K562 (cell line): ENCODE data around the gene HNRNPH3. TPM values are rescaled to one million over a fixed set of nuclear protein-coding genes. Genes with fewer than 3 reads are reported as not detected.

Experiments used
- CC2D1A ChIP-seq: fragments of 450-650 bp; IDR thresholded peaks from 2 replicates; pipeline ENCODE4 v1.6.1; 2017; ENCODE audit warnings: mild to moderate bottlenecking
- GATAD2A ChIP-seq: fragments of 450-650 bp; IDR thresholded peaks from 2 replicates; pipeline ENCODE4 v1.6.1; 2017
- HDGF ChIP-seq: fragments of 450-650 bp; IDR thresholded peaks from 2 replicates; pipeline ENCODE4 v1.6.1; 2016
- ILF3 ChIP-seq: fragments of 450-650 bp; IDR thresholded peaks from 2 replicates; pipeline ENCODE4 v1.6.1; 2018; ENCODE audit warnings: antibody characterized with exemption, mild to moderate bottlenecking, moderate library complexity, borderline replicate concordance
- KAT2B ChIP-seq: IDR thresholded peaks from one replicate; pipeline ENCODE4 v1.6.1; 2012; ENCODE audit warnings: low read depth, mild to moderate bottlenecking, control low read depth, inconsistent platforms, low read length, moderate library complexity
- NFE2 ChIP-seq: IDR thresholded peaks from 2 replicates; pipeline ENCODE4 v1.6.1; 2014; ENCODE audit warnings: antibody characterized with exemption, low read depth
- NFXL1 ChIP-seq: fragments of 450-650 bp; formaldehyde crosslinking; IDR thresholded peaks from 2 replicates; pipeline ENCODE4 v1.4.0; 2021; ENCODE audit warnings: mild to moderate bottlenecking
- OTX1 ChIP-seq: fragments of 450-650 bp; formaldehyde crosslinking; IDR thresholded peaks from 2 replicates; pipeline ENCODE4 v1.4.0; 2022; ENCODE audit warnings: mild to moderate bottlenecking
- PHF8 ChIP-seq: fragments of 200-600 bp; sonication (generic); IDR thresholded peaks from 2 replicates; pipeline ENCODE4 v1.6.1; 2012; ENCODE audit warnings: mixed run types, mild to moderate bottlenecking, inconsistent platforms, low read length, moderate library complexity, borderline replicate concordance
- SREBF1 ChIP-seq: fragments of 150-350 bp; IDR thresholded peaks from 2 replicates; pipeline ENCODE4 v1.6.1; 2014; ENCODE audit warnings: antibody characterized with exemption, low read depth, low read length, borderline replicate concordance
- SRSF7 ChIP-seq: fragments of 200-400 bp; formaldehyde crosslinking; optimal IDR thresholded peaks from 2 replicates; pipeline ENCODE3; 2017; ENCODE audit warnings: mild to moderate bottlenecking, low read depth, low read length
- SUPT5H ChIP-seq: fragments of 450-650 bp; IDR thresholded peaks from 2 replicates; pipeline ENCODE4 v1.6.1; 2016
- TBP ChIP-seq: optimal IDR thresholded peaks from 2 replicates; pipeline ENCODE3; 2011; ENCODE audit warnings: low read depth, low read length, improper control_type of control experiment
- ZFP36 ChIP-seq: fragments of 150-350 bp; IDR thresholded peaks from 2 replicates; pipeline ENCODE4 v1.6.1; 2018; ENCODE audit warnings: low read length, low read depth; ENCODE audit not compliant: partially characterized antibody
- ZNF12 ChIP-seq: sonication (generic); formaldehyde crosslinking; IDR thresholded peaks from 2 replicates; pipeline ENCODE4 v1.4.0; 2020; ENCODE audit warnings: mild to moderate bottlenecking, missing genetic modification reagents
- ZNF217 ChIP-seq: sonication (generic); formaldehyde crosslinking; IDR thresholded peaks from 2 replicates; pipeline ENCODE4 v1.8.0; 2022; ENCODE audit warnings: mild to moderate bottlenecking, missing genetic modification reagents
- ZNF311 ChIP-seq: fragments of 250-450 bp; sonication (Bioruptor Pico); IDR thresholded peaks from 2 replicates; pipeline ENCODE4 v1.4.0; 2020; ENCODE audit warnings: mild to moderate bottlenecking, moderate library complexity
- ZNF764 ChIP-seq: fragments of 250-450 bp; sonication (Bioruptor Pico); IDR thresholded peaks from 2 replicates; pipeline ENCODE4 v1.4.0; 2020; ENCODE audit warnings: low read depth, mild to moderate bottlenecking, moderate library complexity
- polyA plus RNA-seq, 8 experiments: library from polyadenylated mRNA; depleted of rRNA in 4 of 8; stranded (reverse) in 5 of 8; unstranded in 3 of 8; fragments of >200 nt; fragmentation: Nextera tagmentation in 2 of 8; fragmentation: Illumina TruSeq in 1 of 8; extraction: Ambion mirVana in 2 of 8; extraction: Trizol in 1 of 8; gene quantifications; 2 replicates each; pipeline versions ENCODE4 v1.2.1 to v1.2.3, GENCODE V29; 2011 to 2014; ENCODE audit warnings: inconsistent platforms in 1 of 8, missing spikeins in 1 of 8
- total RNA-seq, 7 experiments: library from RNA; depleted of rRNA in 6 of 7; stranded (reverse); fragments of >200 nt in 6 of 7; fragmentation: Illumina TruSeq in 2 of 7; extraction: Trizol in 2 of 7; gene quantifications; 2 replicates each; pipeline versions ENCODE4 v1.2.1 to v1.2.3, GENCODE V29; 2011 to 2021; ENCODE audit warnings: low replicate concordance in 1 of 7
- TF ChIP-seq, protein P1 (sequence below): fragments of 450-650 bp; conservative IDR thresholded peaks from 2 replicates; pipeline ENCODE4 v1.6.1; 2016; ENCODE audit warnings: missing genetic modification characterization, low read depth, mild to moderate bottlenecking, control low read depth, missing compliant biosample characterization
- TF ChIP-seq, protein P2 (sequence below): sonication (generic); formaldehyde crosslinking; IDR thresholded peaks from 2 replicates; pipeline ENCODE4 v1.8.0; 2022; ENCODE audit warnings: missing genetic modification reagents, mild to moderate bottlenecking, moderate library complexity, borderline replicate concordance
- TF ChIP-seq, protein P3 (sequence below), 2 experiments: fragments of 450-650 bp in 1 of 2; IDR thresholded peaks; 2 replicates each; pipeline ENCODE4 v1.6.1; 2011 to 2017; ENCODE audit warnings: low read depth in 2 of 2, antibody characterized with exemption in 1 of 2, borderline replicate concordance in 1 of 2, low read length in 1 of 2, mild to moderate bottlenecking in 1 of 2, mixed read lengths in 1 of 2; ENCODE audit not compliant: control insufficient read depth in 1 of 2
- TF ChIP-seq, protein P4 (sequence below): fragments of 250-450 bp; sonication (Bioruptor Pico); IDR thresholded peaks from 2 replicates; pipeline ENCODE4 v1.5.1; 2021; ENCODE audit warnings: mild to moderate bottlenecking

HNRNPH3 gene
- total and polyA plus RNA-seq, 9 of the 15 experiments (the other 6 are each of a cell fraction or from before 2014, with no cell fraction given), result 52.8 to 562 (median 152) TPM

DNA sequence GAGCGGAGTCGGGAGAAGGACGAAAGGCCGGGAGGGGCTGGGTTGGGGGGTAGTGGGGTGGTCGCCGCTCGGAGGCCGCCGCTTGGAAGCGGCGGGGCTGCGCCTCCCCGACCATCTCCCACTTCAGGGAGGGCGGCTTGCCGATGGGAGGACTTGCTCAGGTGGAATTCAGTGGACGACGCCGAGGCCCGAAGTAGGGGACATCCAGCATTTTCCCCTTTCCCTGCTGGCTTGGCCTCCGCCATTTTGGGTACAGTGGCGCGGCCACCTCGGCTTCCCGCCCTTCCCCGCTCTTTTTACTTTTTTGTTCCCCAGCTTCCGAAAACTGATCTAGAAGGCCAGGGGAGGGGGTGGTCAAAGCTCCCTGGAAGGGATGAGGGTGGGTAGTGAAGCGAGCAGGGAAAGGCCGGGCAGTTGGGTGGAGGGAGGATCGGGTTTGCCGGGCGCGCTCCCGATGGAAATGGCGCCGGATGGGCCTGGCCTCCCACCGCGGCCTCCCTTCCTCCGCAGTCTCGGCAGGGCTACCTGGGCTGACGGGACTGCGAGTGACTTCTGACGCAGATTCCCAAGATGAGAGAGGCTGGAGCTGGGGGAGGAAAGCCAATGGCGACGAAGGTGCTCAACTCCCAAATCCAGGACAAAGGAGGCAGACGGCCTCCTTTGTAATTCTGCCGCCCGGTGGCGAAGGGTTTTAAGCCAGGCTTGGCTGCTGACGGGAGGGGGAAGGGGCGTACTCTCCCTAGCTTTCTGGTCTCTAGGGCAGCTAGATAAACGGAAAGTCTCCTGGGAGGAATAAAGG is 594 bp downstream of the HNRNPH3 start, which contains the start of gene PBLD (continued):
- TF ChIP-seq, protein P1, sequence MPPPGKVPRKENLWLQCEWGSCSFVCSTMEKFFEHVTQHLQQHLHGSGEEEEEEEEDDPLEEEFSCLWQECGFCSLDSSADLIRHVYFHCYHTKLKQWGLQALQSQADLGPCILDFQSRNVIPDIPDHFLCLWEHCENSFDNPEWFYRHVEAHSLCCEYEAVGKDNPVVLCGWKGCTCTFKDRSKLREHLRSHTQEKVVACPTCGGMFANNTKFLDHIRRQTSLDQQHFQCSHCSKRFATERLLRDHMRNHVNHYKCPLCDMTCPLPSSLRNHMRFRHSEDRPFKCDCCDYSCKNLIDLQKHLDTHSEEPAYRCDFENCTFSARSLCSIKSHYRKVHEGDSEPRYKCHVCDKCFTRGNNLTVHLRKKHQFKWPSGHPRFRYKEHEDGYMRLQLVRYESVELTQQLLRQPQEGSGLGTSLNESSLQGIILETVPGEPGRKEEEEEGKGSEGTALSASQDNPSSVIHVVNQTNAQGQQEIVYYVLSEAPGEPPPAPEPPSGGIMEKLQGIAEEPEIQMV (tag), result no peak
- no peak for TF ChIP-seq GATAD2A
- TF ChIP-seq ILF3, result peak; percentile 83; the same call in 1 of the 2 replicates
- TF ChIP-seq HDGF, result no peak
- TF ChIP-seq, protein P2, sequence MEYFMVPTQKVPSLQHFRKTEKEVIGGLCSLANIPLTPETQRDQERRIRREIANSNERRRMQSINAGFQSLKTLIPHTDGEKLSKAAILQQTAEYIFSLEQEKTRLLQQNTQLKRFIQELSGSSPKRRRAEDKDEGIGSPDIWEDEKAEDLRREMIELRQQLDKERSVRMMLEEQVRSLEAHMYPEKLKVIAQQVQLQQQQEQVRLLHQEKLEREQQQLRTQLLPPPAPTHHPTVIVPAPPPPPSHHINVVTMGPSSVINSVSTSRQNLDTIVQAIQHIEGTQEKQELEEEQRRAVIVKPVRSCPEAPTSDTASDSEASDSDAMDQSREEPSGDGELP (CRISPR knock-in tag), result peak; percentile 60
- TF ChIP-seq SRSF7, result no peak
- TF ChIP-seq ZNF12 (CRISPR knock-in tag), result peak; percentile 27; the same call in 1 of the 2 replicates
- TF ChIP-seq TBP, result no peak
- no peak for TF ChIP-seq SREBF1
- TF ChIP-seq PHF8, result peak; percentile 49
- TF ChIP-seq, protein P3, sequence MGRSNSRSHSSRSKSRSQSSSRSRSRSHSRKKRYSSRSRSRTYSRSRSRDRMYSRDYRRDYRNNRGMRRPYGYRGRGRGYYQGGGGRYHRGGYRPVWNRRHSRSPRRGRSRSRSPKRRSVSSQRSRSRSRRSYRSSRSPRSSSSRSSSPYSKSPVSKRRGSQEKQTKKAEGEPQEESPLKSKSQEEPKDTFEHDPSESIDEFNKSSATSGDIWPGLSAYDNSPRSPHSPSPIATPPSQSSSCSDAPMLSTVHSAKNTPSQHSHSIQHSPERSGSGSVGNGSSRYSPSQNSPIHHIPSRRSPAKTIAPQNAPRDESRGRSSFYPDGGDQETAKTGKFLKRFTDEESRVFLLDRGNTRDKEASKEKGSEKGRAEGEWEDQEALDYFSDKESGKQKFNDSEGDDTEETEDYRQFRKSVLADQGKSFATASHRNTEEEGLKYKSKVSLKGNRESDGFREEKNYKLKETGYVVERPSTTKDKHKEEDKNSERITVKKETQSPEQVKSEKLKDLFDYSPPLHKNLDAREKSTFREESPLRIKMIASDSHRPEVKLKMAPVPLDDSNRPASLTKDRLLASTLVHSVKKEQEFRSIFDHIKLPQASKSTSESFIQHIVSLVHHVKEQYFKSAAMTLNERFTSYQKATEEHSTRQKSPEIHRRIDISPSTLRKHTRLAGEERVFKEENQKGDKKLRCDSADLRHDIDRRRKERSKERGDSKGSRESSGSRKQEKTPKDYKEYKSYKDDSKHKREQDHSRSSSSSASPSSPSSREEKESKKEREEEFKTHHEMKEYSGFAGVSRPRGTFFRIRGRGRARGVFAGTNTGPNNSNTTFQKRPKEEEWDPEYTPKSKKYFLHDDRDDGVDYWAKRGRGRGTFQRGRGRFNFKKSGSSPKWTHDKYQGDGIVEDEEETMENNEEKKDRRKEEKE (IDR thresholded peaks at IDR 0.05; ENCODE audit: borderline replicate concordance in 1 of 2, control insufficient read depth in 1 of 2, low read depth in 2 of 2, low read length in 1 of 2), result peak in 1 of 2 experiments; percentile 49; a peak in 2 of 4 replicates
- peak; percentile 77 for TF ChIP-seq CC2D1A
- TF ChIP-seq, protein P4, sequence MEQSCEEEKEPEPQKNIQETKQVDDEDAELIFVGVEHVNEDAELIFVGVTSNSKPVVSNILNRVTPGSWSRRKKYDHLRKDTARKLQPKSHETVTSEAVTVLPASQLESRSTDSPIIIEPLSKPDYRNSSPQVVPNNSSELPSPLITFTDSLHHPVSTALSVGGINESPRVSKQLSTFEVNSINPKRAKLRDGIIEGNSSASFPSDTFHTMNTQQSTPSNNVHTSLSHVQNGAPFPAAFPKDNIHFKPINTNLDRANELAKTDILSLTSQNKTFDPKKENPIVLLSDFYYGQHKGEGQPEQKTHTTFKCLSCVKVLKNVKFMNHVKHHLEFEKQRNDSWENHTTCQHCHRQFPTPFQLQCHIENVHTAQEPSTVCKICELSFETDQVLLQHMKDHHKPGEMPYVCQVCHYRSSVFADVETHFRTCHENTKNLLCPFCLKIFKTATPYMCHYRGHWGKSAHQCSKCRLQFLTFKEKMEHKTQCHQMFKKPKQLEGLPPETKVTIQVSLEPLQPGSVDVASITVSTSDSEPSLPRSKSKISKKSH (CRISPR knock-in tag), result no peak
- TF ChIP-seq ZNF217, result no peak
- TF ChIP-seq NFXL1 (CRISPR knock-in tag), result no peak
- no peak for TF ChIP-seq ZFP36
- TF ChIP-seq OTX1 (CRISPR knock-in tag), result peak; percentile 95
- TF ChIP-seq SUPT5H, result peak; percentile 68
- TF ChIP-seq ZNF764 (CRISPR knock-in tag), result no peak
- no peak for TF ChIP-seq KAT2B
- TF ChIP-seq NFE2, result no peak
- TF ChIP-seq ZNF311 (CRISPR knock-in tag), result peak; percentile 78; the same call in 1 of the 2 replicates
